Ascending aorta (tissue), 2 donors: ENCODE results near the gene NOXA1. TPM values are rescaled to one million over a fixed set of nuclear protein-coding genes. Genes with fewer than 3 reads are reported as not detected.

Experiments
- DNase-seq, 2 donors: peaks; one replicate each; pipeline ENCODE4 v3.0.0-alpha.2; 2019; ENCODE audit warnings: low spot score in 2 of 2
- H3K27ac ChIP-seq, 2 donors: fragments of 200-600 bp; sonication (generic); one replicate each; pipeline ENCODE4 v1.5.1; 2016 to 2017; ENCODE audit warnings: mild to moderate bottlenecking in 1 of 2
- H3K27me3 ChIP-seq: fragments of 200-600 bp; sonication (generic); one replicate; pipeline ENCODE4 v1.5.1; 2017
- H3K36me3 ChIP-seq, 2 donors: fragments of 200-600 bp; sonication (generic); one replicate each; pipeline ENCODE4 v1.5.1; 2016
- H3K4me1 ChIP-seq, 2 donors: fragments of 200-600 bp; sonication (generic); one replicate each; pipeline ENCODE4 v1.5.1; 2016 to 2017; ENCODE audit warnings: mild to moderate bottlenecking in 1 of 2
- H3K4me3 ChIP-seq, 2 donors: fragments of 200-600 bp; sonication (generic); one replicate each; pipeline ENCODE4 v1.5.1; 2016 to 2017; ENCODE audit warnings: mild to moderate bottlenecking in 1 of 2
- H3K9me3 ChIP-seq, 2 donors: fragments of 200-600 bp; sonication (generic); one replicate each; pipeline ENCODE4 v1.5.1; 2016
- CTCF ChIP-seq, 3 experiments: fragments of 200-600 bp in 2 of 3; fragments of 450-650 bp in 1 of 3; sonication (generic) in 2 of 3; IDR thresholded peaks; one replicate each; pipeline ENCODE4 v1.5.1; 2016 to 2019; ENCODE audit warnings: antibody characterized with exemption in 3 of 3, mild to moderate bottlenecking in 1 of 3, moderate library complexity in 1 of 3
- intact Hi-C: fragments of 100-400 bp; cut with DNase I; formaldehyde crosslinking; loops from one replicate; pipeline ENCODE4 v1.15.1; 2023
- total RNA-seq: library from RNA; depleted of rRNA; stranded (reverse); fragments of >200 nt; gene quantifications from one replicate; pipeline ENCODE4 v1.1.0, GENCODE V29; 2016

The NOXA1 gene
- total RNA-seq, 1 donor from 2014 or later = 6.9 TPM

- Histone ChIP-seq H3K27ac (no peak overlapping the region), H3K36me3 (peaks cover 0 to 10% of the 10 kb centered on the region in 2 donors), H3K4me3 (no peak overlapping the region), H3K27me3 (no peaks in the 10 kb centered on the region), H3K4me1 (no peaks in the 10 kb centered on the region), H3K9me3 (peaks cover 7 to 9% of the 10 kb centered on the region in 2 donors)
- no peak for TF ChIP-seq CTCF (IDR thresholded peaks at IDR 0.05)
- intact Hi-C loops = no loop called here
- no peak for DNase-seq
Measured at GRCh38 chr9:137477778-137478612, 54.8 kb downstream of the NOXA1 start.

- no peak for TF ChIP-seq CTCF (IDR thresholded peaks at IDR 0.05)
- Histone ChIP-seq H3K27ac (no peak overlapping the region), H3K9me3 (peaks cover 7 to 9% of the 10 kb centered on the region in 2 donors), H3K4me1 (no peaks in the 10 kb centered on the region), H3K4me3 (no peak overlapping the region), H3K36me3 (peaks cover 0 to 10% of the 10 kb centered on the region in 2 donors), H3K27me3 (no peaks in the 10 kb centered on the region)
- no peak for DNase-seq
- intact Hi-C loops = no loop called here
Measured at GRCh38 chr9:137478613-137478961, 55.4 kb downstream of the NOXA1 start.

- peaks cover 0 to 10% of the 10 kb centered on the region in 2 donors for H3K36me3 ChIP-seq
- no peak for TF ChIP-seq CTCF (IDR thresholded peaks at IDR 0.05)
- H3K27me3 ChIP-seq = no peaks in the 10 kb centered on the region
- H3K4me1 ChIP-seq = no peaks in the 10 kb centered on the region
- no peak overlapping the region for H3K27ac ChIP-seq
- H3K9me3 ChIP-seq = peaks cover 7 to 9% of the 10 kb centered on the region in 2 donors
- DNase-seq = no peak
- intact Hi-C loops = no loop called here
- no peak overlapping the region for H3K4me3 ChIP-seq
Measured at GRCh38 chr9:137478962-137479861, 56.0 kb downstream of the NOXA1 start.

- H3K36me3 ChIP-seq = peaks cover 0 to 9% of the 10 kb centered on the region in 2 donors
- no peak for TF ChIP-seq CTCF (IDR thresholded peaks at IDR 0.05)
- intact Hi-C loops = no loop called here
- no peak for DNase-seq
- H3K27ac ChIP-seq = no peak overlapping the region
- H3K4me1 ChIP-seq = no peaks in the 10 kb centered on the region
- peaks cover 7 to 8% of the 10 kb centered on the region in 2 donors for H3K9me3 ChIP-seq
- no peak overlapping the region for H3K4me3 ChIP-seq
- H3K27me3 ChIP-seq = no peaks in the 10 kb centered on the region
Measured at GRCh38 chr9:137479892-137480685, 56.9 kb downstream of the NOXA1 start.
